Kasumi-1 (cell line): Measurements from ENCODE around the gene SPTB.

Source experiments
- DNase-seq, 2 experiments: peaks; one replicate each; lab custom pipeline; 2025; lab: John Stamatoyannopoulos, UW

Gene SPTB

DNA sequence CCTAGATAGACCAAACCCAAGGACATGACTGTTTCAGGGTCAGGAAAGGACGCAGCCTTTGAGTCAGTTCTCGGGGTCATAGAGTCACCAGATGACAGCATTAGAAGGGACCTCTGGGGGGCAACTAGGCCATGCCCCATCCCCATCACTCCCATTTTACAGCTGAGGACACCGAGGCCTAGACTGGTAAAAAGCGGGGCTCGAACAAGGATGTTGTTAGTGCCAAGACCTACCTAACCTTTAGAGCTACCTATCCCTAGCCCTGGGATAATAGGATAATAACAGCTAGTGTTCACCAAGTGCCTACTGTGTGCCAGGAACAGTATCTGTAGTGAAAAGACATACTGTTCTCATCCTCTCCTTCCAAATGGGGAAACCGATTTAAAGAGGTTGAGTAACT, 126.8 kb downstream of the SPTB start:
- no peak for DNase-seq

DNA sequence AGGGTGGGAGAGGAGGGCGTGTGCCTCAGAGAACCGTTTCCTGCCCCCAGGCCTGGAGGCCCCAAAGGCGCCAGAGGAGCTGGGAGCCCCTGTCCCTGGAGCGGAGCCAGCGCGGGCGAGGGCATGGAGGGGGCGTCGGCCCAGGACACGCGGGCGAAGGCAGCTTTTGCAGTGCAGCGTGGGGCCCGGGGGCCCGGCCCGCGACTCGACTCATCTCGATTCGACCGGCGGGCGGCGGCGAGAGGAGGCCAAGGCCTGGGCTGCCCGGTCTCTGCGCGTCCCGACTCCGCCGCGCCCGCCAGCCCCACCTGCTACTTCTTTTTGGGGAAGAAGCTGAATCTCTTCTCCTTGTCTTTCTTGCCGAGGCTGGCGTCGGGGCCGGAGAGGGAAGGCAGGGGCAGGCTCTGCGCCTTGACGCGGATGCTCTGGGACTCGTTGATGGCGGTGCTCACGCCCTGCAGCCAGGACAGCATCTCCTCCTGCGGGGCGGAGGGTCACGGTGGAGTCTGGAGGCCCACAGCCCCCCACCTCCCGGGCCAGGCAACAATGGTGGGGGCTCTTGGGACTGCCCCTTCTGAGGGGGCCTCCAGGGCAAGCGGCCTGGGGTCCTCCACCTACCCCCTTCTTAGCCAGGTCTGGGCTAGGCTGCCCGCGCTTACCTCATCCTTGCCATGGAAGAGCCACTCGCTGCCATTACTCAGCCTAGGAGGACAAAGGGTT, 130.6 kb downstream of the SPTB start:
- DNase-seq = no peak

DNA sequence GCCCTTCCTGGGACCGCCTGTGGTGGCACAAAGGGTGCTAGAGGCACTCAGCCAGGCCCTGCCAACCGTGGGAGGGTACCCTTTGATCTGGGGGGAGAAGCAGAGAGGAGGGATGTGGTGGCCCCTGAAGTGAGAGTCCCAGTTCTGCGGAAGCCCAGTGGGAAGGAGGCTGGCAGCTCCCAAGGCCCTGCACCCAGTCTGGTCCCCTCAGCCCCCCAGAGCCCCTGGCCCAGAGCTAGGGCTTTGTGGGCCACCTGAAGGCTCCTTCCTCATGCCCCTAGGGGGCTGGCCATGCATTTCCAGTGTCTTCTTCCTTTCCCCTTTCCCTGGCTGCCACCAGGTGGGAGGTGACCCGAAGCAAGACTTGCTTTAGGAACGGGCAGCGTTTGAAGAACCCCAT, 131.2 kb downstream of the SPTB start:
- DNase-seq = no peak

DNA sequence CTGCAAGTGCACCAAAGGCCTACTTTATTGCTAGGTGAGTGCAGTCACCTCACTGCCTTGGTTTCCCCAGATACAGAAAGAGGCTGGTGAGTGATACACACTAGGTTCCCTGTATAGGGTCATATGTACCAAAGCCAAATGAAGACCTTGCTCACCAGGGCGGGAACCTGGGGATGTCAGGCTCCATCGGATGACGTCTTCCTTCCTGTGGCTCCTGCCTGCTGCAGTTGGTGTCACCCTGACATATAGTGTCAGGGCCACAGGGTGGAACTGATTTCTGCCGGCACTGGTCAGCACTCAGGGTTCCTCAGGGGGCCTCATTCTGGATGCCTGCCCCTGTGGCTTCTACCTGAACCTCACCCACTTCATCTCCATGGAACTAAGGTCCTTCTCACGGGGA, 132.4 kb downstream of the SPTB start:
- no peak for DNase-seq

DNA sequence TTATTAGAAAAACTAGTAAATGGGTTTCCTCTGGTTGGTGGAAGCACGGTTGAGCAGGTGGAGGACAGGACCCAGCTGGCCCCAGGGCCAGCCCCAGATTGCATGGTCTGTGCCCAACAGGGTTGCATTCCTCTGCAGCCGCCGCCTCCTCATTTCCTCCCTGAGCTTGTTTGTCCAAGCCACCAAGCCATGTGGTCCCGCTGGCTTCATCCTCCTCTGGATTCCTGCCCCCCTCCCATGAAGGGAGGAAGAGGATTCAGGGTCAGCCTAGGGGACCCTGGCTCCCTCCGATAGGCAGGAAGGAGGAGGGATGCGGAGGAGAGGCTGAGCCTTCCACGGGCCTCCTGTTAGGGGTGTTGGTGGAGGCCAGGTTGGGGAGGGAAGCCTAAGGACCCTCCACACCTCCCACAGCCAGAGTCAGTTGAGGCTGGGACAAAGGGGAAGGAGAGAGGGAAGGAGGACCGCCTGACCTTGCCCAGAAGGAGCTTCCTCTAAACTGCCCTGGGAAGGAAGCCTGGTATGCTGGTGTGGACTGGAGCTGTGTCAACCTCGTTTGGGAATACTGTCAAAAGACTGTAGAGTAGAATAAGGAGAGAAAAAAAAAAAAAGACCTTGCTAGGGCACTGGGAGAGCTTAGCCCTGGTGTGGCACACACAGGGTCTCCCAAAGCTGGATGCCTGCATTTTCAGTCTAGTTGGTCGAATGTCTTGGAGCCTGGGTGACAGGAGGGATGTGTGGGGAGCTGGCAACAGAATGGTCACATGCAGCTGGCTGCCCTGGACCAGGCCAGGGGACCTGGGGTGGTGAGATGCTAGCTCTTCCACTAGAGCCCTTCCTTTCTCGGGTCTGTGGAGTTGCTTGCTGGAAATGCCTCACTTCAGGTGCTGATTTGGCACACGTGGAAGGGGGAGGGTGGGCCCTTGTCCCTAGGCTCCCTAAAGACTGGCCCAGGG, 133.1 kb downstream of the SPTB start:
- no peak for DNase-seq

DNA sequence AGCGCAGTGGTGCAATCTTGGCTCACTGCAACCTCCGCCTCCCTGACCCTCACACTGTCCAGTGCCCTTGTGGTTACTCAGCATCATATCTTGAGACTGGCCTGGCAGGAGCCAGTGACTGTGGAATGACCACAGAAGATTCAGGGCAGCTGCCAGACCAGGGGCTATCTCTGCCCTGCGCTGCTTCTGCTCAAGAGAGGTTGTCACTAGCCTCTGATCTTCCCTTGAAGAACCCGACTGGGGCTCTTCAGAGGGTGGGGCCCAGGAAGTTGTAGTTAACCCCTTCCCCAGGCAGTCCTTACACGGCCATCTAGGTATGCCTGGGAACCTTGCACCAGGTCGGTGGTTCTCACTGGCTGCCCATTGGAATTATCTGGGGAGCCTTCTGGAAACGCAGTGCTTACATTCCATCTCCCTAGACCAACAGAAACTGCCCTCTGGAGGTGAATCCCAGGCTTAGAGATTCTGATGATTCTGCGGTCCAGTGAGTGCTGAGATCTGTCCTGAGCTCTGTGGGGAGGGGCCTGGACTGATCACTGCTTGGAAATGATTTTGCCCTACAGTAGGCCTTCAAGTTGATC, 134.1 kb downstream of the SPTB start:
- no peak for DNase-seq

DNA sequence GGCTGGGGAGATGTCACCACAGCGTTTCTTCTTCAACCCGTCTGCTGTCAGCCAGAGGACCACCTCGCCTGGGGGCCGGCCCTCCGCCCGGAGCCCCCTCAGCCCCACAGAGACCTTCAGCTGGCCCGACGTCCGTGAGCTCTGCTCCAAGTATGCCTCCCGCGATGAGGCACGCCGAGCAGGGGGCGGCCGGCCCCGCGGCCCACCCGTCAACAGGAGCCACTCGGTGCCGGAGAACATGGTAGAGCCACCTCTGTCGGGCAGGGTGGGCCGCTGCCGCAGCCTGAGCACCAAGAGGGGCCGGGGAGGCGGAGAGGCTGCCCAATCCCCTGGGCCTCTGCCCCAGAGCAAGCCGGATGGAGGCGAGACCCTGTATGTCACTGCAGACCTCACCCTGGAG, 136.6 kb downstream of the SPTB start:
- DNase-seq = no peak

DNA sequence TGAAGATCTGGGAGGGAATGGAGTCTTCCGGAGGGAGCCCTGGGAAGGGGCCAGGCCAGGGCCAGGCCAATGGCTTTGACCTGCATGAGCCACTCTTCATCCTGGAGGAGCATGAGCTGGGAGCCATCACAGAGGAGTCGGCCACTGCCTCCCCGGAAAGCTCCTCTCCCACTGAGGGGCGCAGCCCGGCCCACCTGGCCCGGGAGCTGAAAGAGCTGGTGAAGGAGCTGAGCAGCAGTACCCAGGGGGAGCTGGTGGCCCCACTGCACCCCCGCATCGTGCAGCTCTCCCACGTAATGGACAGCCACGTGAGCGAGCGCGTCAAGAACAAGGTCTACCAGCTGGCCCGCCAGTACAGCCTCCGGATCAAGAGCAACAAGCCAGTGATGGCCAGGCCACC, 137.7 kb downstream of the SPTB start:
- DNase-seq = no peak

DNA sequence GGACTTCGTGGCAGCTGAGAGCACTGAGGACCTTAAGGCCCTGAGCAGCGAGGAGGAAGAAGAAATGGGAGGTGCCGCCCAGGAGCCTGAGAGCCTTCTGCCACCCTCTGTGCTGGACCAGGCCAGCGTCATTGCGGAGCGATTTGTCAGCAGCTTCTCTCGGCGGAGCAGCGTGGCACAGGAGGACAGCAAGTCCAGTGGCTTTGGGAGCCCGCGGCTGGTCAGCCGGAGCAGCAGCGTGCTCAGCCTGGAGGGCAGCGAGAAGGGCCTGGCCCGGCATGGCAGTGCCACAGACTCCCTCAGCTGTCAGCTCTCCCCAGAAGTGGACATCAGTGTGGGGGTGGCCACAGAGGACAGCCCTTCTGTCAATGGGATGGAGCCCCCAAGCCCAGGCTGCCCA, 138.5 kb downstream of the SPTB start:
- DNase-seq = no peak

DNA sequence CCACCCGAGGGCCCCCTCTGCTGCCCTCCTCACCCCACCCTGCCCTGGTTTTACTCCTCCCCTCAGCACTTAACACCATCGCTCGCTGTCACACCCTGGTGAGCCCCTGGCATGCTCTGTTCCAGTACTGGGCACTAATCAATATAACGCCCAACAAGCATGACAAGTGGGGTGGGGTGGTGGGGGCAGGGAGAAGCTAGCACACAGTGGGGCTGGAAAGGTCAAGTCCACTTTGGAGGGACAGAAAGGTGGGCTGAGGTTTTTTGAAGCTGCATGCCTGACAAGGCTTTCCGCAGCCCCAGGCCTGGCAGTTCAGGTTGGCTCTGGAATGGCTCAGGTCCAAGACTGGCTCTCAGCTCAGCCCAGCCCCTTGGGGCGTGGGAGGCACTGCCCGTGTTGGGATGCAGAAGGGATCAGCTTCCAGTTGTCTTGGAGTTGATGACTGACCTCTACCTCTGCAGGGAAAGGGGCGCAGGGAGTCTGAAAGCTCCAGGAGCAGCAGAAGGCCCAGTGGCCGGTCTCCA, 141.4 kb downstream of the SPTB start:
- no peak for DNase-seq

DNA sequence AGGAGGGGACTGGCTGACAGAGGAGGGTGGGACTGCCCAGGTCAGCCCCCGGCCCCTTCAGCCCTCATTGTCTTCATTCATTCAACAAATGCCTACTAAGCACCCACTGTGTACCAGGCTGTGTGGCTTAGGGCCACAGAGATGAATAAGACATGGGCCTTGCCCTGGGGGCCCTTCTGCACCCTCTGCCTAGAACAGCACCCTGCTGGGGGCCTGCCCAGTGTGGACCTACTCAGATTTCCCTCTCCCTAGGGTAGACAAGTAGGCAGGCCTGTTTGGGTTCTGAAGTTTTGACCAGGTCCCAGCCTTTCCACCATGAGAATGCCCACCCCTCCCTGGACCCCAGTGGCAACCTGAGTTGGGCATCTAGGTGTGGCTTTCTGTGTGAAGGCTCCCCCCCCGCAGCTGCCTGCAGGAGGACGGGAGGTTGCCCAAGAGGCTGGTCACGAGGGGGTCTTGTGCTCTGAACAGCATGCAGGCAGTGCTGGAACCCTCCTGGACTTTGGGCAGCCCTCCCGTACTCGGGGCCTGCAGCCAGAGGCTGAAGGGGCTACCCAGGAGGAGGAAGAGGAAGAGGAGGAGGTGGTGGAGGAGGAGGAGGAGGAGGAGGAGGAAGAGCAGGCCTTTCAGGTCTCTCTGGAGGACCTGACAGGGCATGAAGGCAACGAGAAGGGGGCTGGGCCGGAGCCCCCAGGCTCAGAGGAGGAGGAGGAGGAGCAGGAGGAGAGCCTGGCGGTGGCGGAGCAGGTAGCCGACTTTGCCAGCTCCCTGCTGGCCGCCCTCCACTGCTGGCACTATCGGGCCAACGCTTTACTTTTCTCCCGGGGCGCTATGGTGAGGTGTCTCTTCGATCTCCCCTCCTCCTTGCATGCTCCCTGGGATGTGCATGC, 142.1 kb downstream of the SPTB start:
- no peak for DNase-seq

DNA sequence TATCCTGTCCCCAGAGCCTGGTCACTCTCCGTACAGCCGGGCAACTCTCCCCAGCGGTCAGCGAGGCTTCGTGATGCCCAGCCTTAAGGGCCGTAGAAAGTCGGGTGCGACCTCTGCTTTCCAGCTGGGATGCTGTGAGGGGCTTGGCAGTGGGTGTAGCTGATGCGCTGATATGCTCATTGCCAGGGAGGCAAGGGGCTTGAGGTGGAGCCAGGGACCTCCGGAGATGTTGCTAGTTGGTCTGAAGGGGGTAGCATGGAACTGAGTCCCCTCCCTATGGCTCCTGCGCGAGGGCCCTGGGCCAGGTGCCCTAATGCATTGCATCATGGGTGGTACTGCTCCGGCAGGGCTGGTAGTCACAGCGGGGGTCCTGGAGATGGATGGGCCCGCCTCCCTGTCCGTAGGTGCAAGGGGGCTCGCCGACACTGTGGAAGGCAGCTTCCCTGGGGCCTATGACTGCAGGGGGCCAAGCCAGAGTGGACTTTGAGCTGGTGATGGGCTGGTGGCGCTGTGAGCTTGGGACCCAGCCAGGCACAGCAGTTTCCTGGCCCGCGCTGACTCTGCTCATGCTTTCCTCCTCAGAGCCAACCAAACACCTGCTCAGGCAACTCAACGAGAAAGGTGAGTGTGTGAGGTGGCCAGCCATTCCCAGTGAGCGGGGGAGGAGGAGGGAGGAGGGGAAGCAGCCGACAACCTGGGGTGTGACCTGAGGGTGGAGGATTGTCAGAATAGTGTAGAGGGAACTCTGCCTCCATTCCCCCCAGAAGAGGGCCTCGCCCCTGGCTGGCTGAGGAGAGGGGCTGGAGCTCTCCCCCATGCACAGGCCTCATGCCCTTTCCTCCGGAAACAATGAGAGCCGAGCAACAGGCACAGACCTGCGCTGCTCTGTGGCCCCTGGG, 143.2 kb downstream of the SPTB start:
- DNase-seq = no peak

DNA sequence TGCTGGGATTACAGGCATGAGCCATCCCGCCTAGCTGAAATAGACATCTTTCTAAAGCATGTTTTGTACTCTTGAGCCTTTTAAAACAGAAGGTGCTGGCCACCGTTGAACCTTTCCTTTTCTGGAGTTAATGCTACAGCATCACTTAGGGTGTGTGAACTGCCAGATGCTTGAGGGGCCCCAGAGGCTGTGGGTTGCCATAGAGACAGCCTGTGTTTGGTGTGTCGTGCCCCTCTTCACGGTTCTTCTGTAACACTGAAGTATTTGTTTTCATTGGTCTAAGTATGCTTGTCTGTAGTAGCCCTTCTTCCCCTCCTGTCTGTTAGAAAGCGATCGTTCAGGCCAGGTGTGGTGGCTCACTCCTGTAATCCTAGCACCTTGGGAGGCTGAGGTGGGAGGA, 144.7 kb downstream of the SPTB start:
- DNase-seq = no peak

DNA sequence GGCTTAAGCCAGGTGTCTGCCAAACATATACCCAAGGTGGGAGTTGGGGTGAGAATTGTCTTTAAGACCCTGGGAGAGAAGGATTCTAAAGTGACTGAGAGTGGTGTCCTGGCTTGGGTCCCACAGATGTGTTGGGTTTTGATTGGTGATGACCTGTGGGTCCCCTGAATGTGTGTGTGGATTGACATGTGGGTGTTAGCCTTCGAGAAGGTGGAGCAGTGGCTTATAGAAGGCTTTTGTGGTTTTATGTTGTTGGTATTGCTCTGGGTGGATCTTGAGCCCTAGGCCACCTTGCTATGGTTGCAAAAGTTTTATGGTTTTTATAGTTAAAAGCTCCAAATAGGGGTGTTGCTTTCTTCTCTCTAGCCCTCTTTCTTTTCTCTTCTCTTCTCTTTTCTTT, 145.8 kb downstream of the SPTB start:
- no peak for DNase-seq

DNA sequence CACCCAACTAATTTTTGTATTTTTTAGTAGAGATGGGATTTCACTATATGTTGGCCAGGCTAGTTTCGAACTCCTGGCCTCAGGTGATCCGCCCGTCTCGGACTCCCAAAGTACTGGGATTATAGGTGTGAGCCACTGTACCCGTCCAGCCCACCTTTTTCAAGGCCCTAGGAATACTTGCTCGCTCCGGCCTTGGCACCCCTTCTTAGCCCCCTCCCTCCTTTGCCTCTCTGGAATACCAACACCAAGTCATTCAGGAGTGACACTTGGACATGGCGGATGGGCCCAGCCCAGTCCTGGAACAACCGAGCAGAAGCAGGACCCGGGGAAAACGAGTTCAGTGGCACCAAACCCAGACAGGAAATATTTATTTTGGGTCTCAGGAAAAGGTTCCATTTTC, 146.4 kb downstream of the SPTB start:
- DNase-seq = no peak

DNA sequence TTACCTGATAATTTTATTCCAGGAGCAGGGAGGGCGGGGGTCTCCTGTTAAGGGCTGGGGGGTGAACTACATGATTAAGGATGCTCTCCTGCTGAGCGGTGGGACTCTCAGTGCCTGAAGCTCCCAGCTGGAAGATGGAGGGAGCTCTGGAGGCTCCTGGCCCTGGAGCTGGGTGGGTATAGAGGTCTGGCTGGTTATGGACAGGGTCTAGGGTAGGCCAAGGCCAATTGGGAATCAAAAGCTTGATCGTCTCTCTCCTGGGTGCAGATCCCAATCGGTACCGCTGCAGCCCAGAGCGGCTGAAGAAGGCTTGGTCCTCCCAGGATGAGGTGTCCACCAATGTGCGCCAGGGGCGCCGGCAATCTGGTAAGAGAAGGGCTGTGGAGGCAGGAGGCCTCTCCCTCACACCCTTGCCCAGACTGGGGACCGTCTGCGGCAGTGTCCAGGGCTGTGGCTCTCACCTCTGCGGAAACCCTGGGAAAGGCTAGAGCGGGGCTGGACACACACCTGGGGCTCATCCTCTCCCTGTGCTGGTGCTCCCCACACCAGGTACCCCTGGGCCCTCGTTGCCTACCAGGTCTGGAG, 147.1 kb downstream of the SPTB start:
- DNase-seq = no peak

DNA sequence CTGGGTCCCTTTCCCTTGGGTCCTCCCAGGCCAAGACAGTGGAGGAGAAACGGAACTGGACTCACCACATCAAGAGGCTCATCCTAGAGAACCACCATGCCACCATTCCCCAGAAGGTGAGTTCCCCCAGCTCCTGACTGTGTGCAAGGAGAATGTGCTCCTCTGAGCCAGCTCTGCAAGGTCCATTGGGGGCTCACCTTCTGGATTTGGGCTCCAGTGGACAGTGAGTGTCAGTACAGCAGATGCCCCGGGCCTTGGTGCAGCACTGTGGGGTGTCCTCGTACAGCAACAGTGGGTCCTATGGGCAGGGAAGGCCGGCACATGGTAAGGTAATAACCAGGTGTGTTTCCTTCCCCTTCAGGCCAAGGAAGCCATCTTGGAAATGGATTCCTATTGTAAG, 147.6 kb downstream of the SPTB start:
- no peak for DNase-seq

DNA sequence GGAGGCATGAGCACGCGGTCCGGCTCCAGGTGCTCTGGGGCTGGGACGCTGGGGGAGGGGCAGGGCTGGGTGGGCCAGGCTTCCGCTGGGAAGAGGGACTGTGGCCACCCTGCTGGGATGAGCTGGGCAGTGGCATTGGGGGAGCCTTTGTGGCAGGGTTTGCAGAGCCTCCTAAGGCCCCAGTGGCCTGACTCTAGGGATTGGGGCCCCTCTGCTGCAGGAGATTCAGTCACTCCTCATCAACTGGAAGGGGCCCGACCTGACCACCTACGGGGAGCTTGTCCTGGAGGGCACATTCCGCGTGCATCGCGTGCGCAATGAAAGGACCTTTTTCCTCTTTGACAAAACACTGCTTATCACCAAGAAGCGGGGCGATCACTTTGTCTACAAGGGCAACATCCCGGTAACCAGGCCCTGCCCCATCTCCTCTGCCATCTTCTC, 148.5 kb downstream of the SPTB start:
- no peak for DNase-seq

DNA sequence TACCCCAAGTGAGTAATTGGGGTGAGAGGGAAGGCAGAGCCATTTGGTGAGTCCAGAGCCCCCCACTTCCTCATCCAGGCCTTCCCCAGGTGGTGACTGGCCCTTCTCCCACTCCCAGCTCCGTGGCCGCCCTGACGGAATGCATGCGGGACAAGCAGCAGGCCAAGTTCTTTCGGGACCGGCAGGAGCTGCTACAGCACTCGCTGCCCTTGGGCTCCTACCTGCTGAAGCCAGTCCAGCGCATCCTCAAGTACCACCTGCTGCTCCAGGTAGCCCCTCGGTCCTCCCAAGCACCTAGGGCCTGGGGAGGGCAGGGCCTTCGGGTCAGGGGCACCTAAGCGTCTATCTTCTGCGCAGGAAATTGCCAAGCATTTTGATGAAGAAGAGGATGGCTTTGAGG, 149.0 kb downstream of the SPTB start:
- DNase-seq = no peak

DNA sequence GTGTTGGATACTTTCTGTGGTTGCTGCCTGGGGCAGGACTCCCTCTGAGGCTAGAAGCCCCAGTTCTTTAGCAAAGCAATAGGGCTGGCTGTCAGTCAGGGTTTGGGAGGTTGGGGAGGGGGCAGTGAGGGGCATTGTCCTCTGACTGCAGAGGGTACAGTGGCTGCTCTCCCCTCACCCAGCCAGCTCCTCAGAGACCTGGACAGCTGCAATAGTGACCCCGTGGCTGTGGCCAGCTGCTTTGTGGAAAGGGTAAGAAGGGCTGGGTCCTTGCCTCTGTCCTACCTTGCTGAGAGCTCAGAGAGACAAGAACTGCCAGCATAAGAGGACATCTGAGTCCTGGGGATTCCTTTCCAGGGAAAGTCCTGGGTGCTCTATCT, 149.7 kb downstream of the SPTB start:
- DNase-seq = no peak
